K562 (cell line): ENCODE data around the gene TTC13. TPM values are rescaled to one million over a fixed set of nuclear protein-coding genes. Genes with fewer than 3 reads are reported as not detected.
A peak's percentile ranks its signal among the peaks of the same experiment; 100 is the strongest.

ENCODE experiments used
- ATAC-seq: fragments of 200-7000 bp; cut with Tn5 transposase; 3 replicates; pipeline ENCODE4 v1.9.1; 2020; ENCODE audit warnings: moderate library complexity
- BruUV-seq: library from RNA; stranded (reverse); fragments of 400-500 nt; replicated peaks from 2 replicates; lab custom pipeline; 2021; lab: Mats Ljungman, UMichigan
- CTCF ChIA-PET: fragments of 300-600 bp; formaldehyde crosslinking; extraction: SDS; loops from one replicate; lab custom pipeline; 2021; ENCODE audit warnings: low intra/inter-chr PET ratio; lab: Yijun Ruan, JAX
- POLR2A ChIA-PET: fragments of 300-600, 350-650 bp; sonication (Branson Sonifier 250); formaldehyde crosslinking; extraction: SDS; loops from one replicate; lab custom pipeline; 2021; ENCODE audit warnings: antibody characterized with exemption, inconsistent platforms; lab: Yijun Ruan, JAX
- DNase-seq, 4 experiments: peaks; one replicate each; pipeline versions ENCODE4 v3.0.0 to v3.0.0-alpha.2; 2011 to 2018; ENCODE audit warnings: low spot score in 3 of 4, mixed read lengths in 3 of 4; ENCODE audit errors: extremely low read depth in 1 of 4
- FAIRE-seq: peaks from 2 replicates; lab custom pipeline; 2011; peaks lifted over from hg19 to GRCh38; lab: Jason Lieb, UNC
- H2AFZ ChIP-seq: 2 replicates; pipeline ENCODE4 v1.6.0; 2011; ENCODE audit warnings: low read depth, low read length, control low read depth, inconsistent platforms
- H3K27ac ChIP-seq: fragments of 200-600 bp; 3 replicates; pipeline ENCODE4 v1.8.0; 2011; ENCODE audit warnings: low read depth, mild to moderate bottlenecking, control low read depth, inconsistent platforms, low read length, moderate library complexity, mixed read lengths; ENCODE audit errors: extremely low read depth
- H3K27me3 ChIP-seq, 2 experiments: fragments of 300-600 bp in 1 of 2; 2 replicates in 1 of 2; 3 replicates in 1 of 2; pipeline versions ENCODE4 v1.6.0 to v1.8.0; 2011; ENCODE audit warnings: inconsistent platforms in 2 of 2, low read length in 2 of 2, mild to moderate bottlenecking in 1 of 2, mixed read lengths in 1 of 2, moderate library complexity in 1 of 2; ENCODE audit not compliant: control insufficient read depth in 2 of 2, insufficient read depth in 2 of 2
- H3K36me3 ChIP-seq: fragments of 300-600 bp; 3 replicates; pipeline ENCODE4 v1.8.0; 2011; ENCODE audit warnings: mild to moderate bottlenecking, low read length, inconsistent platforms; ENCODE audit not compliant: control insufficient read depth, insufficient read depth
- H3K4me1 ChIP-seq, 2 experiments: fragments of 200-600 bp in 1 of 2; replicated peaks in 1 of 2; 2 replicates in 1 of 2; 3 replicates in 1 of 2; pipeline versions ENCODE4 v1.5.1 to v1.8.0; 2011; ENCODE audit warnings: inconsistent platforms in 2 of 2, low read length in 2 of 2, mild to moderate bottlenecking in 1 of 2, mixed read lengths in 1 of 2, moderate library complexity in 1 of 2; ENCODE audit not compliant: control insufficient read depth in 2 of 2, insufficient read depth in 2 of 2
- H3K4me2 ChIP-seq: 2 replicates; pipeline ENCODE4 v1.6.1; 2011; ENCODE audit warnings: low read length, control low read depth, inconsistent platforms, mixed read lengths; ENCODE audit not compliant: insufficient read depth
- H3K4me3 ChIP-seq: fragments of 200-600 bp; sonication (generic), shearing (Covaris generic); 2 replicates; pipeline ENCODE4 v1.5.1; 2016; ENCODE audit warnings: control low read depth, inconsistent platforms
- H3K79me2 ChIP-seq: fragments of 200-600 bp; 3 replicates; pipeline ENCODE4 v1.8.0; 2011; ENCODE audit warnings: low read length, inconsistent platforms; ENCODE audit not compliant: control insufficient read depth, insufficient read depth
- H3K9ac ChIP-seq, 2 experiments: 2 replicates each; pipeline versions ENCODE4 v1.6.0 to v1.6.1; 2011; ENCODE audit warnings: low read depth in 2 of 2, low read length in 2 of 2, control low read depth in 1 of 2, inconsistent platforms in 1 of 2, mild to moderate bottlenecking in 1 of 2, mixed read lengths in 1 of 2; ENCODE audit not compliant: insufficient read depth in 1 of 2
- H3K9me1 ChIP-seq: one replicate; pipeline ENCODE4 v1.6.0; 2011; ENCODE audit warnings: inconsistent platforms, mild to moderate bottlenecking, low read length, moderate library complexity; ENCODE audit not compliant: control insufficient read depth, insufficient read depth
- H3K9me3 ChIP-seq: replicated peaks from 2 replicates; pipeline ENCODE4 v1.5.1; 2011; ENCODE audit warnings: low read depth, low read length, inconsistent platforms; ENCODE audit not compliant: control insufficient read depth, insufficient read depth
- H4K20me1 ChIP-seq: replicated peaks from 2 replicates; pipeline ENCODE4 v1.6.1; 2011; ENCODE audit warnings: low read length, inconsistent platforms, mixed read lengths; ENCODE audit not compliant: control insufficient read depth, insufficient read depth
- ARNT ChIP-seq, 2 experiments: fragments of 450-650 bp; IDR thresholded peaks; 2 replicates each; pipeline ENCODE4 v1.6.1; 2016; ENCODE audit warnings: mild to moderate bottlenecking in 1 of 2
- BRD9 ChIP-seq: fragments of 450-650 bp; IDR thresholded peaks from 2 replicates; pipeline ENCODE4 v1.6.1; 2018; ENCODE audit warnings: low read depth; ENCODE audit not compliant: partially characterized antibody
- CEBPG ChIP-seq, 3 experiments: fragments of 200-800 bp in 1 of 3; sonication (Bioruptor generic) in 1 of 3; sonication (generic) in 1 of 3; formaldehyde crosslinking in 1 of 3; IDR thresholded peaks in 2 of 3; conservative IDR thresholded peaks in 1 of 3; 2 replicates each; pipeline versions ENCODE4 v1.6.1 to v1.8.0; 2016 to 2022; ENCODE audit warnings: missing compliant biosample characterization in 2 of 3, missing genetic modification characterization in 2 of 3, mild to moderate bottlenecking in 1 of 3, missing genetic modification reagents in 1 of 3
- EWSR1 ChIP-seq: fragments of 450-650 bp; IDR thresholded peaks from 2 replicates; pipeline ENCODE4 v1.6.1; 2018; ENCODE audit warnings: borderline replicate concordance, mild to moderate bottlenecking, low read depth, moderate library complexity; ENCODE audit not compliant: partially characterized antibody
- KLF16 ChIP-seq: IDR thresholded peaks from 2 replicates; pipeline ENCODE4 v1.6.1; 2016; ENCODE audit warnings: antibody characterized with exemption
- PHF21A ChIP-seq: fragments of 450-650 bp; IDR thresholded peaks from 2 replicates; pipeline ENCODE4 v1.6.1; 2017; ENCODE audit warnings: low read depth, borderline replicate concordance
- POLR2AphosphoS2 ChIP-seq: IDR thresholded peaks from 2 replicates; pipeline ENCODE4 v1.6.1; 2012; ENCODE audit warnings: low read length, improper control_type of control experiment
- POLR2B ChIP-seq: fragments of 450-650 bp; IDR thresholded peaks from 2 replicates; pipeline ENCODE4 v1.6.1; 2018; ENCODE audit warnings: low read depth; ENCODE audit not compliant: partially characterized antibody
- POLR2H ChIP-seq: IDR thresholded peaks from 2 replicates; pipeline ENCODE4 v1.6.1; 2016; ENCODE audit warnings: missing genetic modification characterization, low read depth, mild to moderate bottlenecking, control low read depth, missing compliant biosample characterization, moderate library complexity
- RBM14 ChIP-seq: fragments of 200-400 bp; formaldehyde crosslinking; IDR thresholded peaks from 2 replicates; pipeline ENCODE4 v1.6.1; 2018; ENCODE audit warnings: low read depth, mild to moderate bottlenecking, low read length, moderate library complexity, borderline replicate concordance; ENCODE audit not compliant: insufficient read depth
- ZFX ChIP-seq: sonication (generic); formaldehyde crosslinking; IDR thresholded peaks from 2 replicates; pipeline ENCODE4 v1.8.0; 2022; ENCODE audit warnings: mild to moderate bottlenecking, missing genetic modification reagents, moderate library complexity
- ZNF57 ChIP-seq: fragments of 450-650 bp; formaldehyde crosslinking; IDR thresholded peaks from 2 replicates; pipeline ENCODE4 v1.4.0; 2020; ENCODE audit warnings: mild to moderate bottlenecking, moderate library complexity
- whole genome bisulfite sequencing: fragments of 100-300 bp; shearing (Covaris generic); methylation state at CpG from one replicate; pipeline ENCODE4 v1.1.6; 2016; ENCODE audit warnings: low coverage, mixed read lengths; ENCODE audit not compliant: insufficient coverage; ENCODE audit errors: missing lambda C conversion rate; 5-methylcytosine and 5-hydroxymethylcytosine counted together
- in situ Hi-C: fragments of 300-500 bp; cut with MboI; formaldehyde crosslinking; loops from 4 replicates; pipeline ENCODE4 v1.15.0; 2018; ENCODE audit warnings: inconsistent platforms, mixed read lengths
- intact Hi-C: fragments of 100-400 bp; cut with micrococcal nuclease; formaldehyde crosslinking; loops from 2 replicates; pipeline ENCODE4 v1.14.2; 2022
- polyA plus RNA-seq, 8 experiments: library from polyadenylated mRNA; depleted of rRNA in 4 of 8; stranded (reverse) in 5 of 8; unstranded in 3 of 8; fragments of >200 nt; fragmentation: Nextera tagmentation in 2 of 8; fragmentation: Illumina TruSeq in 1 of 8; extraction: Ambion mirVana in 2 of 8; extraction: Trizol in 1 of 8; gene quantifications; 2 replicates each; pipeline versions ENCODE4 v1.2.1 to v1.2.3, GENCODE V29; 2011 to 2014; ENCODE audit warnings: inconsistent platforms in 1 of 8, missing spikeins in 1 of 8
- total RNA-seq, 7 experiments: library from RNA; depleted of rRNA in 6 of 7; stranded (reverse); fragments of >200 nt in 6 of 7; fragmentation: Illumina TruSeq in 2 of 7; extraction: Trizol in 2 of 7; gene quantifications; 2 replicates each; pipeline versions ENCODE4 v1.2.1 to v1.2.3, GENCODE V29; 2011 to 2021; ENCODE audit warnings: low replicate concordance in 1 of 7
- TF ChIP-seq, protein P1 (sequence below), 2 experiments: fragments of 450-650 bp; IDR thresholded peaks; 2 replicates each; pipeline ENCODE4 v1.6.1; 2018; ENCODE audit warnings: mild to moderate bottlenecking in 2 of 2, low read depth in 1 of 2; ENCODE audit not compliant: partially characterized antibody in 2 of 2

The TTC13 gene
- total and polyA plus RNA-seq, 9 of the 15 experiments (the other 6 are each of a cell fraction or from before 2014, with no cell fraction given) = 1.7 to 13.8 (median 9.6) TPM

DNA sequence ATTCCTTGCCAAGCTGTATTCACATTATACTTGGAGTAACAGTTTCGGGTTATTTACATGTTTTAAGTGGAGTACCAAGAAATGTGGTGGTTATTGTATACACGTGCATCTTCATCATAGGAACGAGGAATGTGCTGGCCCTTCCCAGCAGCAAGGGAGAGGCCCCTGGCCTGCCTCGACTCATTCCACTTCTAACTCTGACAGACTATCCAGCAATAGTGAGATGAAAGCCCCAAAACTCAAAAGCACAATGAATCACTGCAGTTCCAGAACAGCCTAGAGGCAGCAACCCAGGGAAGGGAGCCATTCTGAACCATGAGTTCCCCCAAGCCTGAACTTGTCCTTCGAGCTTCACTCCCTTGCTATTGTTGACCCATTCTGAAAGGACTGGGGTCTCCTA, 38.3 kb upstream of the TTC13 start:
- no peak overlapping the region for H3K4me2 ChIP-seq
- H3K4me1 ChIP-seq = no peaks in the 10 kb centered on the region; a peak in 1 of 5 replicates
- WGBS = 58% methylated on average over 5 of the region's 5 CpGs
- no peak for FAIRE-seq
- BruUV-seq = no TSS peak
- no peaks in the 10 kb centered on the region for H3K9me3 ChIP-seq
- TF ChIP-seq RBM14 (no peak), ZFX (CRISPR knock-in tag) (no peak), CEBPG (CRISPR knock-in tag; IDR thresholded peaks at IDR 0.05) (no peak), CEBPG (tag; conservative IDR thresholded peaks at IDR 0.05 in 1 of 2, IDR thresholded peaks at IDR 0.05 in 1 of 2) (no peak), PHF21A (no peak), KLF16 (no peak), ARNT (IDR thresholded peaks at IDR 0.05) (no peak), POLR2B (no peak), EWSR1 (no peak), POLR2AphosphoS2 (0 out of 2 replicates have a peak, but pooled peaks have one; percentile 27), POLR2H (0 out of 2 replicates have a peak, but pooled peaks have one; percentile 6), ZNF57 (CRISPR knock-in tag) (no peak), BRD9 (no peak)
- TF ChIP-seq, protein P1, sequence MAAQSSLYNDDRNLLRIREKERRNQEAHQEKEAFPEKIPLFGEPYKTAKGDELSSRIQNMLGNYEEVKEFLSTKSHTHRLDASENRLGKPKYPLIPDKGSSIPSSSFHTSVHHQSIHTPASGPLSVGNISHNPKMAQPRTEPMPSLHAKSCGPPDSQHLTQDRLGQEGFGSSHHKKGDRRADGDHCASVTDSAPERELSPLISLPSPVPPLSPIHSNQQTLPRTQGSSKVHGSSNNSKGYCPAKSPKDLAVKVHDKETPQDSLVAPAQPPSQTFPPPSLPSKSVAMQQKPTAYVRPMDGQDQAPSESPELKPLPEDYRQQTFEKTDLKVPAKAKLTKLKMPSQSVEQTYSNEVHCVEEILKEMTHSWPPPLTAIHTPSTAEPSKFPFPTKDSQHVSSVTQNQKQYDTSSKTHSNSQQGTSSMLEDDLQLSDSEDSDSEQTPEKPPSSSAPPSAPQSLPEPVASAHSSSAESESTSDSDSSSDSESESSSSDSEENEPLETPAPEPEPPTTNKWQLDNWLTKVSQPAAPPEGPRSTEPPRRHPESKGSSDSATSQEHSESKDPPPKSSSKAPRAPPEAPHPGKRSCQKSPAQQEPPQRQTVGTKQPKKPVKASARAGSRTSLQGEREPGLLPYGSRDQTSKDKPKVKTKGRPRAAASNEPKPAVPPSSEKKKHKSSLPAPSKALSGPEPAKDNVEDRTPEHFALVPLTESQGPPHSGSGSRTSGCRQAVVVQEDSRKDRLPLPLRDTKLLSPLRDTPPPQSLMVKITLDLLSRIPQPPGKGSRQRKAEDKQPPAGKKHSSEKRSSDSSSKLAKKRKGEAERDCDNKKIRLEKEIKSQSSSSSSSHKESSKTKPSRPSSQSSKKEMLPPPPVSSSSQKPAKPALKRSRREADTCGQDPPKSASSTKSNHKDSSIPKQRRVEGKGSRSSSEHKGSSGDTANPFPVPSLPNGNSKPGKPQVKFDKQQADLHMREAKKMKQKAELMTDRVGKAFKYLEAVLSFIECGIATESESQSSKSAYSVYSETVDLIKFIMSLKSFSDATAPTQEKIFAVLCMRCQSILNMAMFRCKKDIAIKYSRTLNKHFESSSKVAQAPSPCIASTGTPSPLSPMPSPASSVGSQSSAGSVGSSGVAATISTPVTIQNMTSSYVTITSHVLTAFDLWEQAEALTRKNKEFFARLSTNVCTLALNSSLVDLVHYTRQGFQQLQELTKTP (IDR thresholded peaks at IDR 0.05; ENCODE audit: low read depth in 1 of 2, partially characterized antibody in 2 of 2) = no peak
- CTCF ChIA-PET = no interaction called here
- H3K4me3 ChIP-seq = no peak overlapping the region
- H2AFZ ChIP-seq = no peak overlapping the region
- in situ Hi-C loops = no loop called here
- intact Hi-C loops = loop anchor here (5.0 to 10.0 kb wide), 3 partner anchors 75 to 385 kb away; no protein-coding TSS in a partner anchor
- H3K79me2 ChIP-seq = no peaks in the 10 kb centered on the region
- H3K9me1 ChIP-seq = no peaks in the 10 kb centered on the region
- no peaks in the 10 kb centered on the region; the same call in 1 of the 2 replicates for H4K20me1 ChIP-seq
- peak overlapping the region in 1 of 2 experiments; percentile 43; a peak in 1 of 4 replicates for H3K9ac ChIP-seq
- H3K27ac ChIP-seq = no peak overlapping the region
- DNase-seq = no peak
- POLR2A ChIA-PET = interaction anchor here (0.6 to 1.7 kb wide), 6 partner anchors 16 to 190 kb away, joined by 3 to 7 read pairs (median 4); no protein-coding TSS in a partner anchor
- peak; percentile 6; the same call in 2 of the 3 replicates for ATAC-seq
- no peaks in the 10 kb centered on the region for H3K27me3 ChIP-seq
- H3K36me3 ChIP-seq = peaks cover 28% of the 10 kb centered on the region; the same call in 2 of the 3 replicates
